IMR-90 (cell line): ENCODE data around the gene ELL2. TPM values are rescaled to one million over a fixed set of nuclear protein-coding genes. Genes with fewer than 3 reads are reported as not detected.

Experiments
- ATAC-seq: fragments of 200-7000 bp; cut with Tn5 transposase; 2 replicates; pipeline ENCODE4 v1.9.1; 2020; ENCODE audit warnings: low read depth, mild to moderate bottlenecking, moderate library complexity
- BruUV-seq: library from RNA; stranded (reverse); fragments of 400-500 nt; replicated peaks from 2 replicates; lab custom pipeline; 2021; lab: Mats Ljungman, UMichigan
- CTCF ChIA-PET: fragments of 300-600 bp; formaldehyde crosslinking; extraction: SDS; loops from one replicate; lab custom pipeline; 2021; ENCODE audit warnings: antibody characterized with exemption; lab: Yijun Ruan, JAX
- POLR2A ChIA-PET: fragments of 300-600 bp; sonication (Branson Sonifier 250); formaldehyde crosslinking; loops from one replicate; lab custom pipeline; 2022; ENCODE audit warnings: antibody characterized with exemption; ENCODE audit not compliant: unreplicated experiment; lab: Charles Lee
- DNase-seq: peaks from one replicate; pipeline ENCODE4 v3.0.0; 2013
- H2AFZ ChIP-seq: replicated peaks from 2 replicates; pipeline ENCODE3; 2013; ENCODE audit warnings: low read length, mild to moderate bottlenecking; ENCODE audit not compliant: poor library complexity
- H2AK5ac ChIP-seq: 2 replicates; pipeline ENCODE4 v1.6.1; 2013; ENCODE audit warnings: low read depth, low read length, inconsistent platforms
- H2AK9ac ChIP-seq: replicated peaks from 2 replicates; pipeline ENCODE3; 2013; ENCODE audit warnings: mild to moderate bottlenecking, low read depth, low read length, moderate library complexity; ENCODE audit not compliant: poor library complexity
- H2BK120ac ChIP-seq: 2 replicates; pipeline ENCODE4 v1.6.1; 2013; ENCODE audit warnings: low read depth, low read length, inconsistent platforms
- H2BK15ac ChIP-seq: 3 replicates; pipeline ENCODE4 v1.6.1; 2013; ENCODE audit warnings: low read depth, low read length, inconsistent platforms
- H2BK20ac ChIP-seq: 2 replicates; pipeline ENCODE4 v1.6.1; 2013; ENCODE audit warnings: low read depth, mild to moderate bottlenecking, inconsistent platforms, low read length, moderate library complexity
- H2BK5ac ChIP-seq: 2 replicates; pipeline ENCODE4 v1.6.1; 2013; ENCODE audit warnings: mild to moderate bottlenecking, low read depth, low read length, inconsistent platforms; ENCODE audit not compliant: poor library complexity, severe bottlenecking
- H3K14ac ChIP-seq: replicated peaks from 2 replicates; pipeline ENCODE4 v1.6.1; 2013; ENCODE audit warnings: low read depth, low read length, inconsistent platforms
- H3K18ac ChIP-seq: 2 replicates; pipeline ENCODE4 v1.6.1; 2013; ENCODE audit warnings: low read depth, low read length, control low read depth
- H3K23ac ChIP-seq: 2 replicates; pipeline ENCODE4 v1.6.1; 2013; ENCODE audit warnings: low read depth, low read length, inconsistent platforms
- H3K27ac ChIP-seq: 2 replicates; pipeline ENCODE4 v1.5.1; 2013; ENCODE audit warnings: mild to moderate bottlenecking, control low read depth, low read length; ENCODE audit not compliant: insufficient read depth
- H3K27me3 ChIP-seq: 2 replicates; pipeline ENCODE4 v1.6.1; 2013; ENCODE audit warnings: low read length; ENCODE audit not compliant: control insufficient read depth, insufficient read depth
- H3K36me3 ChIP-seq: 2 replicates; pipeline ENCODE4 v1.6.1; 2013; ENCODE audit warnings: low read length, mixed read lengths; ENCODE audit not compliant: control insufficient read depth, insufficient read depth
- H3K4ac ChIP-seq: 2 replicates; pipeline ENCODE4 v1.6.1; 2013; ENCODE audit warnings: low read depth, low read length, inconsistent platforms
- H3K4me1 ChIP-seq: 2 replicates; pipeline ENCODE4 v1.6.1; 2013; ENCODE audit warnings: low read length, mixed read lengths; ENCODE audit not compliant: control insufficient read depth, insufficient read depth
- H3K4me2 ChIP-seq: 2 replicates; pipeline ENCODE4 v1.6.1; 2013; ENCODE audit warnings: low read depth, mild to moderate bottlenecking, control low read depth, low read length, moderate library complexity
- H3K4me3 ChIP-seq: 2 replicates; pipeline ENCODE4 v1.5.1; 2013; ENCODE audit warnings: low read depth, mild to moderate bottlenecking, control low read depth, low read length, moderate library complexity; ENCODE audit not compliant: insufficient read depth
- H3K56ac ChIP-seq: 2 replicates; pipeline ENCODE4 v1.6.1; 2013; ENCODE audit warnings: low read length, inconsistent platforms; ENCODE audit not compliant: insufficient read depth; ENCODE audit errors: extremely low read depth
- H3K79me1 ChIP-seq, 2 experiments: 2 replicates each; pipeline ENCODE4 v1.6.1; 2013; ENCODE audit warnings: low read length in 2 of 2, inconsistent platforms in 1 of 2, low read depth in 1 of 2
- H3K9ac ChIP-seq: 2 replicates; pipeline ENCODE4 v1.6.1; 2013; ENCODE audit warnings: low read depth, low read length, control low read depth
- H3K9me1 ChIP-seq: 2 replicates; pipeline ENCODE4 v1.6.1; 2013; ENCODE audit warnings: low read length, inconsistent platforms; ENCODE audit not compliant: insufficient read depth
- H3K9me3 ChIP-seq: 2 replicates; pipeline ENCODE4 v1.6.1; 2013; ENCODE audit warnings: low read length; ENCODE audit not compliant: control insufficient read depth, insufficient read depth
- H4K20me1 ChIP-seq: 2 replicates; pipeline ENCODE4 v1.6.1; 2013; ENCODE audit warnings: low read length, inconsistent platforms; ENCODE audit not compliant: insufficient read depth
- H4K5ac ChIP-seq: 2 replicates; pipeline ENCODE4 v1.6.1; 2013; ENCODE audit warnings: mild to moderate bottlenecking, low read depth, low read length, control low read depth
- H4K8ac ChIP-seq, 2 experiments: 2 replicates each; pipeline ENCODE4 v1.6.1; 2013; ENCODE audit warnings: low read depth in 2 of 2, low read length in 2 of 2, control low read depth in 1 of 2, inconsistent platforms in 1 of 2
- H4K91ac ChIP-seq: 2 replicates; pipeline ENCODE4 v1.6.1; 2013; ENCODE audit warnings: low read depth, low read length, inconsistent platforms; ENCODE audit not compliant: insufficient read depth
- CEBPB ChIP-seq: IDR thresholded peaks from 2 replicates; pipeline ENCODE4 v1.6.1; 2012; ENCODE audit warnings: low read depth, low read length, improper control_type of control experiment
- ELK1 ChIP-seq: fragments of 150-350 bp; IDR thresholded peaks from 2 replicates; pipeline ENCODE4 v1.6.1; 2016; ENCODE audit warnings: low read depth, mild to moderate bottlenecking, low read length, moderate library complexity, borderline replicate concordance
- MAZ ChIP-seq: IDR thresholded peaks from 2 replicates; pipeline ENCODE4 v1.6.1; 2012; ENCODE audit warnings: low read depth, mild to moderate bottlenecking, low read length, improper control_type of control experiment, moderate library complexity, borderline replicate concordance
- MXI1 ChIP-seq: IDR thresholded peaks from 2 replicates; pipeline ENCODE4 v1.6.1; 2012; ENCODE audit warnings: low read depth, mild to moderate bottlenecking, low read length, moderate library complexity, borderline replicate concordance
- RCOR1 ChIP-seq: IDR thresholded peaks from 2 replicates; pipeline ENCODE4 v1.6.1; 2012; ENCODE audit warnings: mild to moderate bottlenecking, low read length, improper control_type of control experiment; ENCODE audit not compliant: insufficient replicate concordance
- SMC3 ChIP-seq: fragments of 150-350 bp; IDR thresholded peaks from 2 replicates; pipeline ENCODE4 v1.6.1; 2016; ENCODE audit warnings: low read depth, mild to moderate bottlenecking, antibody characterized with exemption, low read length, moderate library complexity
- WGBS, 2 experiments: methylation state at CpG; one replicate each; pipeline versions ENCODE4 v1.1.5 to v1.1.7; 2013; ENCODE audit warnings: missing lambda C conversion rate in 2 of 2; ENCODE audit not compliant: insufficient read length in 1 of 2; ENCODE audit errors: extremely low coverage in 2 of 2; 5-methylcytosine and 5-hydroxymethylcytosine counted together
- dilution Hi-C: fragments of 300-500 bp; cut with HindIII; formaldehyde crosslinking; loops from one replicate; pipeline ENCODE4 v1.14.3; 2018; ENCODE audit warnings: low sequenced_read_pairs; ENCODE audit not compliant: unreplicated experiment
- in situ Hi-C: fragments of 300-500 bp; cut with MboI; formaldehyde crosslinking; loops from 3 replicates; pipeline ENCODE4 v1.14.3; 2019; ENCODE audit warnings: low sequenced_read_pairs, inconsistent platforms, mixed read lengths
- intact Hi-C: fragments of 100-400 bp; cut with micrococcal nuclease; formaldehyde crosslinking; loops from 2 replicates; pipeline ENCODE4 v1.10.0; 2022
- polyA plus RNA-seq, 3 experiments: library from polyadenylated mRNA; depleted of rRNA; stranded (reverse); fragments of >200 nt; gene quantifications; 2 replicates each; pipeline ENCODE4 v1.2.3, GENCODE V29; 2012; ENCODE audit warnings: low replicate concordance in 1 of 3
- total RNA-seq: library from RNA; depleted of rRNA; stranded (reverse); fragments of >200 nt; gene quantifications from 2 replicates; pipeline ENCODE4 v1.2.3, GENCODE V29; 2012

ELL2 gene
- total and polyA plus RNA-seq, 2 of the 4 experiments (the other 2 are of a cell fraction), result 61.4 to 92.5 TPM

- Histone ChIP-seq H3K27me3 (no peaks in the 10 kb centered on the region), H3K36me3 (no peaks in the 10 kb centered on the region), H3K4me2 (peak overlapping the region; percentile 22; the same call in 1 of the 2 replicates), H2BK5ac (peak overlapping the region; percentile 59), H3K56ac (no peak overlapping the region), H3K27ac (no peak overlapping the region), H3K9ac (no peak overlapping the region), H3K14ac (no peak overlapping the region; the same call in 1 of the 2 replicates), H2BK20ac (peak overlapping the region; percentile 18; the same call in 1 of the 2 replicates), H3K4me1 (peaks cover 11% of the 10 kb centered on the region), H3K9me3 (no peaks in the 10 kb centered on the region), H2BK120ac (peak overlapping the region; percentile 31; the same call in 1 of the 2 replicates), H3K9me1 (no peaks in the 10 kb centered on the region), H2AFZ (no peak overlapping the region), H4K8ac (peak overlapping the region in 1 of 2 experiments; percentile 47; a peak in 2 of 4 replicates), H2AK9ac (no peak overlapping the region), H3K18ac (peak overlapping the region; percentile 24; the same call in 1 of the 2 replicates), H4K20me1 (no peaks in the 10 kb centered on the region), H2AK5ac (peak overlapping the region; percentile 47; the same call in 1 of the 2 replicates), H4K5ac (no peak overlapping the region; the same call in 1 of the 2 replicates), H2BK15ac (no peak overlapping the region), H3K79me1 (no peaks in the 10 kb centered on the region), H3K4me3 (no peak overlapping the region), H3K23ac (no peak overlapping the region), H4K91ac (no peak overlapping the region; the same call in 1 of the 2 replicates), H3K4ac (0 out of 2 replicates have a peak overlapping the region, but pooled peaks have one; percentile 21)
- intact Hi-C loops (no loop called here), in situ Hi-C loops (no loop called here), dilution Hi-C loops (no loop called here)
- ChIA-PET CTCF (interaction anchor here (0.6 to 0.7 kb wide), 3 partner anchors 9 to 10 kb away, joined by 3 read pairs; no protein-coding TSS in a partner anchor), POLR2A (no interaction called here)
- BruUV-seq, result no TSS peak
- peak; percentile 47 for ATAC-seq
- DNase-seq, result peak; percentile 12
- TF ChIP-seq MXI1, result no peak
- no peak for TF ChIP-seq ELK1
- TF ChIP-seq RCOR1, result no peak
- TF ChIP-seq MAZ, result no peak
- no peak for TF ChIP-seq SMC3
- TF ChIP-seq CEBPB, result no peak
- WGBS, 2 experiments, result no CpG with 5 or more reads among the region's 2 CpGs
Observed at GRCh38 chr5:95986001-95986400, 24.4 kb upstream of the ELL2 start.
